Caco-2 (cell line): ENCODE measurements around the gene CHD9. TPM values are rescaled to one million over a fixed set of nuclear protein-coding genes. Genes with fewer than 3 reads are reported as not detected.

Experiments used
- BruUV-seq: library from RNA; stranded (reverse); fragments of 400-500 nt; replicated peaks from 2 replicates; lab custom pipeline; 2021; lab: Mats Ljungman, UMichigan
- CTCF ChIA-PET: fragments of 300-600 bp; sonication (Branson Sonifier 250); formaldehyde crosslinking; loops from one replicate; lab custom pipeline; 2022; ENCODE audit warnings: antibody characterized with exemption; lab: Charles Lee
- POLR2A ChIA-PET: fragments of 300-600 bp; sonication (Branson Sonifier 250); formaldehyde crosslinking; loops from one replicate; lab custom pipeline; 2022; ENCODE audit warnings: antibody characterized with exemption; lab: Charles Lee
- DNase-seq, 2 experiments: peaks; one replicate each; pipeline versions ENCODE4 v3.0.0 to v3.0.0-alpha.2; 2020 to 2022
- H3K27me3 ChIP-seq: replicated peaks from 2 replicates; pipeline ENCODE4 v1.6.0; 2011; ENCODE audit warnings: low read length; ENCODE audit not compliant: control insufficient read depth, insufficient read depth
- H3K36me3 ChIP-seq: 2 replicates; pipeline ENCODE4 v1.5.1; 2011; ENCODE audit warnings: low read length; ENCODE audit not compliant: control insufficient read depth, insufficient read depth
- H3K4me1 ChIP-seq: fragments of 250-450 bp; sonication (Bioruptor Pico); 2 replicates; pipeline ENCODE4 v1.5.1; 2020; ENCODE audit warnings: mild to moderate bottlenecking
- H3K4me3 ChIP-seq: 2 replicates; pipeline ENCODE4 v1.5.1; 2011; ENCODE audit warnings: low read depth, mild to moderate bottlenecking, control low read depth, low read length
- H3K9me3 ChIP-seq: fragments of 250-450 bp; sonication (Bioruptor Pico); 2 replicates; pipeline ENCODE4 v1.5.1; 2020; ENCODE audit warnings: mild to moderate bottlenecking, moderate library complexity
- H3K27ac Mint-ChIP-seq: one replicate; pipeline ENCODE4 v1.8.0; 2022; ENCODE audit warnings: mixed read lengths; ENCODE audit not compliant: unreplicated experiment
- H3K27me3 Mint-ChIP-seq: one replicate; pipeline ENCODE4 v1.8.0; 2022; ENCODE audit warnings: mixed read lengths; ENCODE audit not compliant: insufficient read depth, unreplicated experiment
- H3K36me3 Mint-ChIP-seq: one replicate; pipeline ENCODE4 v1.8.0; 2022; ENCODE audit warnings: mild to moderate bottlenecking, mixed read lengths; ENCODE audit not compliant: insufficient read depth, unreplicated experiment
- H3K4me1 Mint-ChIP-seq: one replicate; pipeline ENCODE4 v1.8.0; 2022; ENCODE audit warnings: low read depth, mixed read lengths; ENCODE audit not compliant: unreplicated experiment
- H3K4me3 Mint-ChIP-seq: one replicate; pipeline ENCODE4 v1.8.0; 2022; ENCODE audit warnings: mild to moderate bottlenecking, moderate library complexity, mixed read lengths; ENCODE audit not compliant: unreplicated experiment
- H3K9me3 Mint-ChIP-seq: one replicate; pipeline ENCODE4 v1.8.0; 2022; ENCODE audit warnings: mixed read lengths; ENCODE audit not compliant: unreplicated experiment
- CTCF ChIP-seq, 2 experiments: fragments of 200-600 bp in 1 of 2; IDR thresholded peaks; 1 replicate in 1 of 2; 2 replicates in 1 of 2; pipeline versions ENCODE4 v1.5.1 to v1.8.0; 2011 to 2022; ENCODE audit warnings: antibody characterized with exemption in 1 of 2, control low read depth in 1 of 2, inconsistent platforms in 1 of 2, low read depth in 1 of 2, low read length in 1 of 2, mild to moderate bottlenecking in 1 of 2, moderate library complexity in 1 of 2; ENCODE audit not compliant: insufficient read depth in 1 of 2, severe bottlenecking in 1 of 2, unreplicated experiment in 1 of 2
- intact Hi-C: fragments of 100-400 bp; cut with micrococcal nuclease; formaldehyde crosslinking; loops from one replicate; pipeline ENCODE4 v1.10.0; 2022; ENCODE audit not compliant: unreplicated experiment
- total RNA-seq: library from RNA; stranded (reverse); gene quantifications from 2 replicates; pipeline ENCODE4 v1.2.3, GENCODE V29; 2022

CHD9 gene
- total RNA-seq, 1 experiment from 2014 or later, result 29.1 TPM

GRCh38 chr16:53334581-53334980, 279.8 kb downstream of the CHD9 start:
- DNase-seq, result no peak
- TF ChIP-seq CTCF (IDR thresholded peaks at IDR 0.05; ENCODE audit: insufficient read depth in 1 of 2, low read depth in 1 of 2, low read length in 1 of 2, severe bottlenecking in 1 of 2, unreplicated experiment in 1 of 2), result no peak
- CTCF ChIA-PET, result no interaction called here
- intact Hi-C loops, result no loop called here
- no TSS peak for BruUV-seq
- Mint-ChIP-seq H3K9me3 (no peaks in the 10 kb centered on the region), H3K27ac (no peak overlapping the region), H3K4me3 (no peak overlapping the region), H3K27me3 (peaks cover 2% of the 10 kb centered on the region), H3K4me1 (no peaks in the 10 kb centered on the region), H3K36me3 (no peaks in the 10 kb centered on the region)
- no peak overlapping the region for H3K4me3 ChIP-seq
- POLR2A ChIA-PET, result no interaction called here
- H3K9me3 ChIP-seq, result no peaks in the 10 kb centered on the region
- no peaks in the 10 kb centered on the region for H3K4me1 ChIP-seq
- no peaks in the 10 kb centered on the region for H3K27me3 ChIP-seq
- H3K36me3 ChIP-seq, result no peaks in the 10 kb centered on the region

- Histone ChIP-seq H3K4me3 (no peak overlapping the region), H3K27me3 (no peaks in the 10 kb centered on the region), H3K36me3 (no peaks in the 10 kb centered on the region), H3K4me1 (no peaks in the 10 kb centered on the region), H3K9me3 (no peaks in the 10 kb centered on the region)
- no TSS peak for BruUV-seq
- DNase-seq, result no peak
- no peak for TF ChIP-seq CTCF (IDR thresholded peaks at IDR 0.05; ENCODE audit: insufficient read depth in 1 of 2, low read depth in 1 of 2, low read length in 1 of 2, severe bottlenecking in 1 of 2, unreplicated experiment in 1 of 2)
- intact Hi-C loops, result no loop called here
- H3K27ac Mint-ChIP-seq, result no peak overlapping the region
- peaks cover 2% of the 10 kb centered on the region for H3K27me3 Mint-ChIP-seq
- H3K4me3 Mint-ChIP-seq, result no peak overlapping the region
- H3K36me3 Mint-ChIP-seq, result no peaks in the 10 kb centered on the region
- no peaks in the 10 kb centered on the region for H3K4me1 Mint-ChIP-seq
- POLR2A ChIA-PET, result no interaction called here
- H3K9me3 Mint-ChIP-seq, result no peaks in the 10 kb centered on the region
- CTCF ChIA-PET, result no interaction called here
Observed at GRCh38 chr16:53337294-53337693, 282.5 kb downstream of the CHD9 start.

GRCh38 chr16:53341792-53342191, 287.0 kb downstream of the CHD9 start:
- H3K4me3 ChIP-seq, result no peak overlapping the region
- no peak for TF ChIP-seq CTCF (IDR thresholded peaks at IDR 0.05; ENCODE audit: insufficient read depth in 1 of 2, low read depth in 1 of 2, low read length in 1 of 2, severe bottlenecking in 1 of 2, unreplicated experiment in 1 of 2)
- peaks cover 2% of the 10 kb centered on the region for H3K27me3 Mint-ChIP-seq
- H3K27ac Mint-ChIP-seq, result no peak overlapping the region
- H3K27me3 ChIP-seq, result no peaks in the 10 kb centered on the region
- 0 out of 2 replicates have a peak, but pooled peaks cover 6% of the 10 kb centered on the region for H3K9me3 ChIP-seq
- ChIA-PET CTCF (no interaction called here), POLR2A (no interaction called here)
- no TSS peak for BruUV-seq
- intact Hi-C loops, result no loop called here
- H3K4me3 Mint-ChIP-seq, result no peak overlapping the region
- H3K4me1 ChIP-seq, result no peaks in the 10 kb centered on the region
- no peaks in the 10 kb centered on the region for H3K36me3 ChIP-seq
- no peaks in the 10 kb centered on the region for H3K9me3 Mint-ChIP-seq
- no peaks in the 10 kb centered on the region for H3K36me3 Mint-ChIP-seq
- H3K4me1 Mint-ChIP-seq, result no peaks in the 10 kb centered on the region
- no peak for DNase-seq
